HG03064 (cell line): ENCODE data around the gene GADD45A.
A peak's percentile ranks its signal among the peaks of the same experiment; 100 is the strongest.

Experiments
- ATAC-seq: cut with Tn5 transposase; IDR thresholded peaks from one replicate; pipeline ENCODE4 v1.9.1; 2021; ENCODE audit warnings: low read depth; ENCODE audit not compliant: unreplicated experiment

Gene GADD45A

DNA sequence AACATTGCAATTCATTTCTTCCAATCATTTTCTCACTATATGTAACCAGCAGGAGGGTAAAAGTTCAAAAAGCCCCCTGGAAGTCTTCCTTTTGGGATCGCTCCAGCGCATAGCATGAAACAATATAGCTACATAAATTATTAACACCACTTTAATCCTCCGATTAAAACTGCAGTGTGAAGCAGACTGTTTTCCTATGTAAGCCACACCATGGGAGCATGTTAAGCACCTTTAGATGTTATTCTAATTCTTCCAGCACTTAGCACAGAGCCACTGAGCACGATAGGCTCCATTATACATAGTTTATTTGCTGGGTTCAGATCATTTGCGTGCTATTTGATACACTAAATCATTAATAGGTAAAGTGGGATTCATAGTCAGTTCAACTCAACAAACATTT, 18.4 kb upstream of the GADD45A start:
- ATAC-seq: no peak

- ATAC-seq: no peak
Measured at GRCh38 chr1:67668660-67669059, 16.3 kb upstream of the GADD45A start.

GRCh38 chr1:67672260-67672803, 12.7 kb upstream of the GADD45A start:
- no peak for ATAC-seq

- no peak for ATAC-seq
Measured at GRCh38 chr1:67673468-67674201, 11.4 kb upstream of the GADD45A start.

DNA sequence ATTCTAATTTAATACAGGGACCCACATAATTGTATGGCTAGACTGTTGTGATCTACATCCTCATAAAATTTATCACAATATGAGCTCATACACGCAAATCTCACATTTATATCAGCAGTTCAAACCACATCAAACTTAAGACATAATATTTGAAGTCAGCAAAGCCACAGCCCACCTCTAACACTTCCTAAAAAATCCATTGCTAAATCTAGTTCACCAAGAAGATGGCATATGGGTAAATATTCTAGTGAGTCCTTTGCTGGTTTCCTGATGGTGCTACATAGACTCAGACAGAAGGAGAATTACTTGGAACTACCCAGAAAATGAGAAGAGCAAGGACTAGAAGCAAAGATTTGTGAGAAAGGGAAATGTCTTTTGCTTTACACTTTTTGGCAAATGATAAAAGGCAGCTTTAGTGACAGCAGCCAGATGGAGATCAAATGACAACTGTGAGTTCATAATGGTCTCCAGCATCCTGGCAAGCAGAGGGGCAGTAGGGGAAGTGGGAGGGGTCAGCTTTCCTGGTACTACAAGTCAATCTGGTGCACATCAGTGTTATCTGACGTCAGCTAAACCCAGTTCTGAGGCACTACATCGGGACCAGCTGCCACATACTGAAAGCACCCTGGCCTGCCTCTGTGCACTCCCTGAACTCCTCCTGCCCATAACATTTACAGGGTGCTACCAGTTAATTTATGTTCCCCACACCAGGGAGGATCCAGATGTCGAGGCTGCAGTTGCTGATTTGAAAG, 10.6 kb upstream of the GADD45A start:
- no peak for ATAC-seq

DNA sequence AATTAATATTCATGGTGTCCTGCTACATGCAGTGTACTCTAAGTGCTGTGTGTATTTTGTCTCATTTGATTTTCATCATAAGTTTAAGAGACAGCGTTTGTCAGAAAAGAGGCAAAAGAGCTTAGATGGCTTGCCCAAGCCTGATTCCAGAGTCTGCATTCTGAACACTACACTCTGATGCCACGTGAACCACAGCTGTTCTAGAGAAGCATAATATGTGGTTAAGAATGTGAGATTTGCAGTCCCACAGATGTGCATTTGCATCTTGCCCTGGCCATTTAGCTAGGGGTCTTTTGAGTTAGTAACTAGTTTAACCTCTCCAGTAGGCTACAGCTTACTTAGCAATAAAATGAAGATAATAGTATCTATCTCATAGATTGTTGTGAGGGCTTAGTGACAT, 9.2 kb upstream of the GADD45A start:
- peak; percentile 59 for ATAC-seq

DNA sequence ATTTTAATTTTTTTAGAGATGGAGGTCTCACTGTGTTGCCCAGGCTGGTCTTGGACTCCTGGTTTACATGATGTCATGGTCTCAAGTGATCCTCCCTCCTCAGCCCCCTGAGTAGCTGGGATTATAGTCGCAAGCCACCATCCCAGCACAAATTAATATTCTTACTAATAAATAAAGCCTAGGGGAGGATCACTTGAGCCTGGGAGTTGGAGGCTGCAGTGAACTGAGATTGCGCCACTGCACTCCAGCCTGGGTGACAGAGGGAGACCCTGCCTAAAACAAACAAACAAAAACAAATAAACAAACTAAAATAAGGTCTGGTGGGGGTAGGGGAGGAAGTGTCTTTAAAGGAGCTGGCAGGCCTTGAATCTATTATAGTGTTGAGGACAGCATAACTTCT, 8.7 kb upstream of the GADD45A start:
- ATAC-seq: no peak

GRCh38 chr1:67676946-67677345, 8.1 kb upstream of the GADD45A start:
- no peak for ATAC-seq

- ATAC-seq: no peak
Measured at GRCh38 chr1:67677408-67677807, 7.6 kb upstream of the GADD45A start.

- no peak for ATAC-seq
Measured at GRCh38 chr1:67677930-67678329, 7.1 kb upstream of the GADD45A start.

DNA sequence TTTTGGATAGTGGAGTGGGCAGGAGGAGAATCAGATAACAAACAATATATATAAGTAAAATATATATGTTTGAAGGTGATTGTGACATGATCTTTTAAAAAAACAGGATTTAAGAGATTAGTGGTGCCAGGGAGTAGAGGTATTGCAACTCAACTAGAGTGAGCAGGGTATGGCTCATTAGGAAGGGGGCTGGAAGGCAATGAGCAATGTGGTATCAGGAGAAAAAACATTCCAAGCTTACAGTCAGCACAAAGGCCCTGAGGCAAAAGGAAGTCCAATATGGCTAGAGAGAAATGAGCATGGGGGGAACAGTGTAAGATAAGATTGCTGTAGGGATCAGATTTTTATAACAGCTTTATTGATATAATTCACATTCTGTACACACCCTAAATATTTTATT, 5.3 kb upstream of the GADD45A start:
- no peak for ATAC-seq

- ATAC-seq: no peak
Measured at GRCh38 chr1:67680486-67680885, 4.5 kb upstream of the GADD45A start.

DNA sequence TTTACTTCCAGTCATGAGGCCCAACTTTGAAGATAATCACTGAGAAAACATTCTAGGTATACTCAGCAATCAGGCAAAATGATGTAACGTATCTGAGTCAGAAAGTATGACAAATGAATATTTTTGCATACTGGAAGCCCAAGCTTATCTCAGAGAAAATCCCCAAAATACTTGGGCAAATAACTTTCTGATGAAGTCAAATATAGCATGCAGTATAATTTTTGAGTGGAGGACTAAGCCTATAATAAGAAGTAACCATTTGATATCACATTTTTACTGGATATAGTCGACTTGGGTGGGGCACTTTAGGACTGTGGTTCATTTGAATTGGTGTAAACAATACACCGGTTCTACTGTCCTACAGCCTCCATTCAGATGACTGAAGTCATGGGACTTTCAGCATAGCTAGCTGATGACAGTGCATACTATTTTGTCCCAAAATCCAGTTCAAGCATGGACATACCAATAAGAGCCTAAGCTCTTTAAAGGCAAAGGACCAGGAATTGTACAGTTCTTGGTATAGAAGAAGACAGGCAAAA, 2.3 kb upstream of the GADD45A start:
- no peak for ATAC-seq

- ATAC-seq: no peak
Measured at GRCh38 chr1:67683316-67683715, 1.7 kb upstream of the GADD45A start.

DNA sequence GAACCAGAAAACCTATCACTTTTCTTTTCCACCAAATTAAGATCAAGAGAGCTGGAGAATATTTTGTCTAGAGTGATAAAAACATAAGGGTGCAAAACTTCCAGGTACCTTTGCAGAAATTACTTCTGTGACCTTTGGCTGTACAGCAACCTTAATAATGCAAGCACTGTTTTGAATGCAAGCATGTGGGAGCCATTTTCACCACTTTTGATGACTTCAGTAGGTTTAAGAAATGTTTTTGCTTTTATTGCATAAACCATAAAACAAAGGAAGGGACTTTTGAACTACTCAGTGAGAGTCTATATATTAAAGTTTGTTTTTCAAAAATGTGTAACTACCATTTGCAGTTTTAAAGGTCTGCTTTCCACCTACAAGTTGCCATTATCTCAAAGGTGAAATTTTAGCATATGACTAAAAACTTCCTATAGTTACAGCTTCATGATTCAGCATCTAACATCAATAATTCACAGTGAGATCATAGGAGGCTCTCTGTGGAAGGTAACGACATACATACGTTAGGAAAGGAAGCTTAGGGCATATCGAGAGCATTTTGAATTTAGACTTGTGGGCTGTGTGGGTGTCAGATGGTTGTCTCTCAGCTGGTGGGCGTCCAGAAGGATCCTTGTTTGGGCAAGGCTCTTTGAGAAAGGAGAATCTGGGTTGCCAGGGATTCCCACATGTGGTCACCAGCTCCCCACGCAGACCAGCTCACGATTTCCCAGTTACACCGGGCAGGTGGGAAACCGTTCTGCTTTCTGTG, 1.1 kb upstream of the GADD45A start:
- ATAC-seq: no peak

GRCh38 chr1:67684526-67685066, 405 bp upstream of the GADD45A start:
- no peak for ATAC-seq

- ATAC-seq: peak; percentile 12
Measured at GRCh38 chr1:67685558-67686266, 711 bp downstream of the GADD45A start.

GRCh38 chr1:67686267-67687197, 1.5 kb downstream of the GADD45A start:
- ATAC-seq: peak; percentile 24

- no peak for ATAC-seq
Measured at GRCh38 chr1:67687198-67687545, 2.2 kb downstream of the GADD45A start.
